GM06990 (cell line): Measurements from ENCODE around the gene MYRF.

Source experiments
- DNase-seq: peaks from one replicate; pipeline ENCODE4 v3.0.0-alpha.2; 2011; ENCODE audit not compliant: insufficient read length; ENCODE audit errors: extremely low read depth
- H3K27me3 ChIP-seq: replicated peaks from 2 replicates; pipeline ENCODE4 v1.6.0; 2011; ENCODE audit warnings: low read length; ENCODE audit not compliant: control insufficient read depth, insufficient read depth
- H3K36me3 ChIP-seq: 2 replicates; pipeline ENCODE4 v1.5.1; 2011; ENCODE audit warnings: low read length; ENCODE audit not compliant: control insufficient read depth, insufficient read depth
- H3K4me3 ChIP-seq: replicated peaks from 2 replicates; pipeline ENCODE4 v1.5.1; 2011; ENCODE audit warnings: low read depth, mild to moderate bottlenecking, control low read depth, low read length
- CTCF ChIP-seq: IDR thresholded peaks from 2 replicates; pipeline ENCODE4 v1.5.1; 2011; ENCODE audit warnings: low read length, control low read depth, mild to moderate bottlenecking, inconsistent platforms; ENCODE audit not compliant: insufficient read depth, poor library complexity, severe bottlenecking

Gene MYRF

GRCh38 chr11:61742391-61742790, 10.0 kb upstream of the MYRF start:
- DNase-seq = no peak
- Histone ChIP-seq H3K36me3 (no peaks in the 10 kb centered on the region), H3K27me3 (no peaks in the 10 kb centered on the region; the same call in 1 of the 2 replicates), H3K4me3 (no peak overlapping the region)
- TF ChIP-seq CTCF = no peak

- Histone ChIP-seq H3K4me3 (no peak overlapping the region), H3K36me3 (no peaks in the 10 kb centered on the region), H3K27me3 (no peaks in the 10 kb centered on the region; the same call in 1 of the 2 replicates)
- no peak for DNase-seq
- TF ChIP-seq CTCF = no peak
Observed at GRCh38 chr11:61743486-61744095, 8.8 kb upstream of the MYRF start.

- Histone ChIP-seq H3K36me3 (no peaks in the 10 kb centered on the region), H3K27me3 (no peaks in the 10 kb centered on the region; the same call in 1 of the 2 replicates), H3K4me3 (no peak overlapping the region)
- no peak for DNase-seq
- TF ChIP-seq CTCF = no peak
Observed at GRCh38 chr11:61744181-61744580, 8.3 kb upstream of the MYRF start.

GRCh38 chr11:61744609-61745156, 7.8 kb upstream of the MYRF start:
- no peak for DNase-seq
- no peaks in the 10 kb centered on the region; the same call in 1 of the 2 replicates for H3K27me3 ChIP-seq
- no peak for TF ChIP-seq CTCF
- H3K36me3 ChIP-seq = no peaks in the 10 kb centered on the region
- no peak overlapping the region for H3K4me3 ChIP-seq

- no peak for TF ChIP-seq CTCF
- no peak for DNase-seq
- Histone ChIP-seq H3K36me3 (no peaks in the 10 kb centered on the region), H3K27me3 (no peaks in the 10 kb centered on the region; the same call in 1 of the 2 replicates), H3K4me3 (no peak overlapping the region)
Observed at GRCh38 chr11:61745781-61746441, 6.5 kb upstream of the MYRF start.
